Caki2 (cell line): Measurements from ENCODE around the gene PTPN1. TPM values are rescaled to one million over a fixed set of nuclear protein-coding genes. Genes with fewer than 3 reads are reported as not detected.
"Not testable (repeated sequence)": the region's sequence is repeated elsewhere in the genome, so short reads cannot be mapped to it uniquely, and the experiment has no call there.

Experiments
- DNase-seq: peaks from one replicate; pipeline ENCODE4 v3.0.0-alpha.2; 2015; ENCODE audit warnings: low read depth
- in situ Hi-C: cut with HindIII; loops from 2 replicates; pipeline ENCODE4 v1.10.0; 2016; ENCODE audit warnings: low sequenced_read_pairs, low pct_unique_long_range_greater_than_20kb, mixed read lengths
- total RNA-seq: library from RNA; depleted of rRNA; stranded (reverse); fragments of >200 nt; shearing (Covaris generic); gene quantifications from 2 replicates; pipeline ENCODE4 v1.2.3, GENCODE V29; 2014; ENCODE audit warnings: low replicate concordance

Gene PTPN1
- total RNA-seq, 1 experiment from 2014 or later: 28.2 TPM

GRCh38 chr20:50521221-50522052 is 11.3 kb downstream of the PTPN1 start:
- in situ Hi-C loops: no loop called here
- DNase-seq: no peak

- in situ Hi-C loops: no loop called here
- DNase-seq: no peak
Observed at GRCh38 chr20:50522053-50522674, 12.0 kb downstream of the PTPN1 start.

- DNase-seq: no peak
- in situ Hi-C loops: no loop called here
Observed at GRCh38 chr20:50523552-50524167, 13.5 kb downstream of the PTPN1 start.

- in situ Hi-C loops: no loop called here
- DNase-seq: no peak
Observed at GRCh38 chr20:50525681-50526080, 15.5 kb downstream of the PTPN1 start.

- in situ Hi-C loops: no loop called here
Observed at GRCh38 chr20:50526403-50526989, 16.3 kb downstream of the PTPN1 start.

GRCh38 chr20:50527068-50527605 is 17.0 kb downstream of the PTPN1 start:
- in situ Hi-C loops: no loop called here

More at GRCh38 chr20:50526403-50526989, 16.3 kb downstream of the PTPN1 start:
- DNase-seq: no peak

GRCh38 chr20:50528129-50528528 is 17.9 kb downstream of the PTPN1 start:
- in situ Hi-C loops: no loop called here
- no peak for DNase-seq

More at GRCh38 chr20:50527068-50527605, 17.0 kb downstream of the PTPN1 start:
- DNase-seq: no peak

GRCh38 chr20:50528804-50529351 is 18.7 kb downstream of the PTPN1 start:
- in situ Hi-C loops: no loop called here
- DNase-seq: no peak

GRCh38 chr20:50532221-50532620 is 22.0 kb downstream of the PTPN1 start:
- no peak for DNase-seq
- in situ Hi-C loops: no loop called here

GRCh38 chr20:50533061-50533460 is 22.9 kb downstream of the PTPN1 start:
- no peak for DNase-seq
- in situ Hi-C loops: no loop called here

- in situ Hi-C loops: no loop called here
- no peak for DNase-seq
Observed at GRCh38 chr20:50533464-50533863, 23.3 kb downstream of the PTPN1 start.

- in situ Hi-C loops: no loop called here
- no peak for DNase-seq
Observed at GRCh38 chr20:50534567-50534966, 24.4 kb downstream of the PTPN1 start.

- no peak for DNase-seq
- in situ Hi-C loops: no loop called here
Observed at GRCh38 chr20:50535162-50535561, 25.0 kb downstream of the PTPN1 start.

- no peak for DNase-seq
- in situ Hi-C loops: no loop called here
Observed at GRCh38 chr20:50536333-50536732, 26.1 kb downstream of the PTPN1 start.

GRCh38 chr20:50537546-50538201 is 27.5 kb downstream of the PTPN1 start:
- in situ Hi-C loops: no loop called here
- no peak for DNase-seq

GRCh38 chr20:50538276-50538675 is 28.1 kb downstream of the PTPN1 start:
- in situ Hi-C loops: no loop called here
- DNase-seq: no peak

GRCh38 chr20:50539798-50540197 is 29.6 kb downstream of the PTPN1 start:
- in situ Hi-C loops, DNase-seq: not testable (repeated sequence)
